Measurements from ENCODE around the gene NECAB2.
"Not testable (repeated sequence)": the region's sequence is repeated elsewhere in the genome, so short reads cannot be mapped to it uniquely, and the experiment has no call there.

The NECAB2 gene

DNA sequence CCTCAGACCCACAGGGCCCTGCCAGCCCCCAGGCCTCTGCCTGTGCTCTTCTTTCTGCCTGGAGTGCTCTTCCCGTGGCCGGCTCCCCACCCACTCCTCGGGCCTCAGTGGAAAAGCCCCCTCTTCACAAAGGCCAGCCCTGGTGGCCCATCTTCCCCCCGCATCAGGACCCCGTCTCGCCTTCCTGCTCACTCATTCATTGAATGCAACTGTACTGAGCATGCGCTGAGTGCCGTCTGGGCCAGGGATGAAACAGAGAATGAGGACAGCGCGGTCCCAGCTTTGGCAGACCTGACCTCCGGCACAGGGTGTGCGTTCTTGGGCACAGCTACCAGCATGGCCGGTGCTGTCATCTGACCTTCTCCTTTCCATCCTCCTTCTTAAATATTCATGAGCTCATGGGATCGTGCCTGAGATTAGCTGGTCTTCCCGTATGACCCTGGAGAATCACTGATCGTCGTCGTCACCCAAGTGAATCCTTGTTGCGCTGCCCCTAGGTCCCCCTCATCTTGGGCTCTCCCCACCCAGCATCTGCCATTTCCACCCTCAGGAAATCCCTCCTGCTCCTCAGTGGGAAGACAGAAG lies 31.4 kb upstream of the NECAB2 start:
- DNase-seq, result no peak

DNA sequence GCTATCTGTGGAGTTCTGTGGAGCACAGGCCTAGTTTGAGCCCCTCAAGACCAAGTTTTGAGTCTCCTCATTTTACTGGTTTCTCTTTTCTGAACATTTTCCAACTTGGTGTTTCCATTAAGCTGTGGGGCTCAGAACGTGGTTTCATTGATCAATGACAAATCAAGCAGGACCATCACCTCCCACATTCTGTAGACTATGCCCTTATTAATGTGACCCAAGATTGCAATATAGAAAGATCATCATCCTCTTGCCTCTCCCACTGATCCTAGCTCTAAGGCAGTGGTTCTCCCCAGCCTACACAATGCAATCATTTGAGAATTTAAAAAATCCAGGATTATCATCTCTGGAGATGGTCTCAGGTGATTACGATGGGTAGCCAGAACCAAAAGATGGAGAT lies 30.8 kb upstream of the NECAB2 start:
- no peak for DNase-seq

DNA sequence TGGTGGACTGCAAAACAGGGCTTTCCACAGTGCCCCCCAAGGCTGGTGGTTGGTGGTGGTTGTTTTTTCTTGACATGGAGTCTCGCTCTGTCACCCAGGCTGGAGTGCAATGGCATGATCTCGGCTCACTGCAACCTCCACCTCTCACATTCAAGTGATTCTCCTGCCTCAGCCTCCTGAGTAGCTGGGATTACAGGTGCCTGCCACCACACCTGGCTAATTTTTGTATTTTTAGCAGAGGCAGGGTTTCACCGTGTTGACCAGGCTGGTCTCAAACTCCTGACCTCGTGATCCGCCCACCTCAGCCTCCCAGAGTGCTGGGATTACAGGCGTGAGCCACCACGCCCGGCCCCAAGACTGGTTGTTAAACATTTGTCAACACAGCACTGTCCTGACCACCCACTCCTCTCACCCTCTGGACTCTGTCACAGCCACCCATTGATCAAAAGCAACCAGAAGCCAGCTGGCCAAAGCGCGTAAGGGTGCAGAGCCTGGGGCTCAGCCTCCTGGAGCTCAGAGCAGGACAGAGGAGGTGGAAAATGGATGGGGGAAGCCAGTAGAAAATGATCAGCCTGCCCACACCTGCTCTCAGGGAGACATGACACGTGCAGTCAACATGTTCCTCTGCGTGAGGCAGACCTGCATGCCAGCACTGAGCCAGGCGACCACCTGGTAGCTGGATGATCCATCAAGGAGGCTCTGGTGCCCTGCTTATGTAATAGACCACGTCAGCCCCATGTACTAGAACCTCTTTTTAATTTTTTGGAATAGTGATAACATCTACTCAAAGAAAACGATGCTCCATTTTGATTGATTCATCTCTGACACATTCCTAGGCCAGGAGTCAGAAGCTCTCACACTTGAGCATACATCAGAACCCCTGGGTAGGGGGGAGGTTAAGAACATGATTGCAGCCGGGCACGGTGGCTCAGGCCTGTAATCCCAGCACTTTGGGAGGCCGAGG lies 29.8 kb upstream of the NECAB2 start:
- no peak for DNase-seq

DNA sequence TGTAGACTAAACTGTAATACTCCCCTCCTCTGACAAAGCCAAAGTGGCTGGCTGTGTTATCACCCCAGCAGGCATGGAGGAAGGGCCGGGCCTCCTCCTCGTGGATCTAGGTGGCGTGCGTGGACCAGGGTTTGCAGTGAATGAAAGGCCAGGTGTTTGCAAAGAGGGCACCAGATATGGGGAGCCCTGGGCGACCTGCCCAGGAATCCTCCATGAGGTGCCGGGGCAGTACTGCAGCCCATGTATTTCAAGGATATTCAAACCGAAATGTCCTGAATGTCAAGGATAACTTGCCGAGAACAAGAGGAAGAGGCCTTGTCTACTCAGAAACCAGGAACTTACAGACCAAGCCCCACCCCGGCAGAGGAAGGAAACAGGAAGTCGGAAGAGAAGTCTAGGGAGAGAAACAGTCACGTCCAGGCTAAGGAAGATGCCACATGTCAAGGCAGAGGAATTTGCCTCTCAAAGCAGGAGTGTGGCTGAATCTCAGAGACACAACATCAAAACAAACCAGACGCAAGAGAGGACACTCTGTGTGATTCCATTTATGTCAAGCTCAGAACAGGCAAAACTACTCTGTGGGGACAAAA lies 28.7 kb upstream of the NECAB2 start:
- DNase-seq, result no peak

DNA sequence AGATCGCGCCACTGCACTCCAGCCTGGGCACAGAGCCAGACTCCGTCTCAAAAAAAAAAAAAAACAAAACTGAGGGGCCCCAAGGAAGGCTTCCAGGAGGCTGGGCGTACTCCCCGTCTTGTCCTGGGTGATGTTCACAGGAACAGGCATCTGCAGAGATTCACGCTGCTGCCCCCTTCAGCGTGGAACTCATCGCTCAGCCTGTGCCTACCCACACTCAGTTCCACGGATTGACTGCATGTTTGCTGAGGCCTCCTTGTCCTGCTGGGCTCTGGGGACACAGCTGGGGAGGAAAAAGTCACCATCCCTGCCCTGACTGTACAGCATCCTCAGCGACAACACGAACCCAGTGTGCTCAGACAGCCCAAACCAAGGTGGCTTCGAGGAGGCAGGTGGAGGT lies 27.9 kb upstream of the NECAB2 start:
- no peak for DNase-seq

DNA sequence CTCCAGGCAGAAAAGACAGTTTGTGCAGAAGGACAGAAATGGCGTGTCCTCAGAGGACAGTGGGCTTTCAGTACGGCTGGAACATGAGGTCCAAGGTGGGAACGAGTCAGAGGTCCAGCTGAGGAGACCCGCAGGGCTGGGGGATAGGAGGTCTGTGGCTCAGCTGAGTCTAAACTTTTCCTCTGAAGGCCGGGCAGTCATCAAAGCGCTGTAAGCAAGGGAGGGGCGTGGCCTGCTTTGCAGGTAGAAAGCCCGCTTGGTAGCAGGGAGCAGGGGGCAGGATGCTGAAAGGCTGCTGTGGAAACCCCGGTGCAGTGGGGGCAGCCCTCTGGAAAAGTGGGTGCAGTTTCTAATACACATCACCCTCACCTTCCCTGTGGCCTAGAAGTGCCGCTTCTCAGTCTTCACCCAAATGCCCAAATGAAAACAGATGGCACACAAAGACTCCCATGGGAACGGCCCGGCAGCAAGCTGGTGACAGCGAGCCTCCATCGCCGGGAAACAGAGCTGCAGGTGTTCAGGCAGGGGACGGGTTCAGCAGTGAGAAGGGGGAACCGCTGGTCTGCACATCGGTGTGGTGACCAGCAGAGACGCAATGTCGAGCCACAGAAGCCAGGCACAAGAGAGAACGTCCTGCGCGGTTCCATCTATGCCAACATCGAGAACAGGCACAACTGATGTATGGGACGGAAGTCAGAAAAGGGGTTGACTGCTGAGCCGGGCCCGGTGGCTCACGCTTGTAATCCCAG lies 27.2 kb upstream of the NECAB2 start:
- DNase-seq, result no peak

DNA sequence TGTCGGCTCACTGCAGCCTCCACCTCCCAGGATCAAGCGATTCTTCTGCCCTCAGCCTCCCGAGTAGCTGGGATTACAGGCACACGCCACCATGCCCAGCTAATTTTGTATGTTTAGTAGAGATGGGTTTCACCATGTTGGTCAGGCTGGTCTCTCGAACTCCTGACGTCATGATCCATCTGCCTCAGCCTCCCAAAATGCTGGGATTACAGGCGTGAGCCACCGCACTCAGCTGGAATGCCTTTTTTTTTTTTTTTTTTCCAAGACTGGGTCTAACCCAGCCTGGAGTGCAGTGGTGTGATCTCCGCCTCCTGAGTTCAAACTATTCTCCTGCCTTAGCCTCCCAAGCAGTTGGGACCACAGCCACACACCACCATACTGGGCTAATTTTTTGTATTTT lies 26.5 kb upstream of the NECAB2 start:
- not testable (repeated sequence) for DNase-seq

DNA sequence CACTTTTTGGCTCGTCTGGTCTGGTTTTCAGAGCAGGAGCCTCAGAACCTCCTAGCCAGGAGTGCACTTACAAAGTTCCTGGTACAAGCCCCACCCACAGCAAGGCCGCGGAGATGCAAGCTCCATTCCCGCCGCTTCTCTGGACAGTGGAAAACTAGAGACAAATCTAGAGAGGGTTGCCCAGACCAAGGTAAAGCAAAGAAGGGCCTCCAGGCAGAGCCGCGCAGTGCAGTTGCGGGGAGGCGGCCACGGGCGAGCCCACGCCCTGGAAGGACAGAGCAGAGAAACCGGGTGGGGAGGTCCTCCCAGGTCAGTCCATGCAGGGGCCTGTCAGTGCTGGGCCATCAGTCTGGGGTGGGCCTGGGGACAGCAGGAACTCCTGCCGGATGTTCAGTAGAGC lies 26.0 kb upstream of the NECAB2 start:
- no peak for DNase-seq

DNA sequence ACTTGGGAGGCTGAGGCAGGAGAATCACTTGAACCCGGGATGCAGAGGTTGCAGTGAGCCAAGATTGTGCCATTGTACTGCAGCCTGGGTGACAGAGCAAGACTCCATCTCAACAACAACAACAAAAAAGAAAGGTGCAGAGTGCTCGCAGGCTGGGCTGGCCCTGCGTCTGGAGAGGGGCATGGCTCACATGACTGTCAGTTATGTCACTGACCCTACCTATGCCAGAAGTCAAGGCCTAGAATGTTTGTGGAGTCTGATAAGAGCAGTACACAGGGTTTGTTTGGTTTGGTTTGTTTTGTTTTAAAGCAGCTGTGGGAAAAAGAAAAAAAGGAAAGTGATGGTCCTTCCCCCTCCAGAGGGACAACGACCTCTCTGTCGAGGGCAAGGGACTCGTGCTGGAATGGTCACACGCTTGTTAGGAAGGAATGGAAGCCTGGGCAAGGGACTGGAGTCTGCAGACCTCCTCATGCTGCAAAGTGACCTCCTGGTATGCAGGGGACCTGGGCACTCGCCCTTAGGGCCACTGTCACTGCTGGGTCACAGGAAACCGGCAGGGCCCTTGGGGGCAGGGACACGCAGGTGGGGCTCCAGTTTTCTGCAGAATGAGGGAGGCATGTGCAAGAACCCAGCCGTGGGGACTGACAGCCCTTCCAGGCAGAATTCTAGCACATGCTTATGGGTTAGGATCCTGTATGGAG lies 25.1 kb upstream of the NECAB2 start:
- DNase-seq, result no peak

DNA sequence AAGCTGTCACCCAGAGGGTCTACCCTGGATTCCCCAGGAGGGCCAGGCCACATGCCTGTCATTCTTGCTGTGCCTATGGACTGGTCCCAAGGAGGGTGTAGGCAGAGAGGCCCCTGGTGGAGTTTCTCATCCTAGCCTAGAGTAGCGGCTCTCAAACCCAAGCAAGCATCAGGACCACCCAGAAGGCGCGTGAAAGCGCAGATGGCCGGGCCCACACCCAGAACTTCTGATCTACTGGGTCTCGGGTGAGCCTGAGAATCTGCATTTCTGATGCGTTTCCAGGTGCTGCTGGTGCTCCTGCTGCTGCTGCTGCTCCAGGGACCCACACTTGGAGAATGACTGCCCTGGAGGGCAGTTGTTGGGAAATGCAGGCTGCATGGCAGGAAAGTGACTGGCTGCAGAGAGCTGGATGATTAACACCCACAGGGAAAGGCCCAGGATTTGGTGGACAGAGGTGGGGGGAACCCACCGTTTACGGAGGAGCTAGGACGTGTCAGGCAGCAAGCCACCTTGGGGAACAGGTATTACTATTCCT lies 24.5 kb upstream of the NECAB2 start:
- no peak for DNase-seq

DNA sequence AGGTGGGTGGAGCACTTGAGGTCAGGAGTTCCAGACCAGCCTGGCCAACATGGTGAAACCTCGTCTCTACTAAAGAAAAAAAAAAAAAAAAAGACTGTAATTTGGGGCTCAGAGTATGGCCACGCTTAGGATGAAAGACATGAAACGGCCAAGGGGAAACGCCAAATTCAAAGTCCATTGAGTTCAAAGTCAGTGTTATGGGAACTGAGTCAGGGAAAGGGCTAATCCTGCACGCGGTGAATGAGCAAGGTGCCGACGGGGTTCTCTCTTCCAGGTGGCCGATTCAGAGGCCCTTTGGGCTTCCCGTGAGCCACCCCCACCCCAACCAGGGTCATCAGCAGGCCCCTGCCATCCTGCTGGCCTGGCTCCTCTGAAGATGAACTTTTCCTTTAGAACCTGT lies 22.5 kb upstream of the NECAB2 start:
- DNase-seq, result no peak

DNA sequence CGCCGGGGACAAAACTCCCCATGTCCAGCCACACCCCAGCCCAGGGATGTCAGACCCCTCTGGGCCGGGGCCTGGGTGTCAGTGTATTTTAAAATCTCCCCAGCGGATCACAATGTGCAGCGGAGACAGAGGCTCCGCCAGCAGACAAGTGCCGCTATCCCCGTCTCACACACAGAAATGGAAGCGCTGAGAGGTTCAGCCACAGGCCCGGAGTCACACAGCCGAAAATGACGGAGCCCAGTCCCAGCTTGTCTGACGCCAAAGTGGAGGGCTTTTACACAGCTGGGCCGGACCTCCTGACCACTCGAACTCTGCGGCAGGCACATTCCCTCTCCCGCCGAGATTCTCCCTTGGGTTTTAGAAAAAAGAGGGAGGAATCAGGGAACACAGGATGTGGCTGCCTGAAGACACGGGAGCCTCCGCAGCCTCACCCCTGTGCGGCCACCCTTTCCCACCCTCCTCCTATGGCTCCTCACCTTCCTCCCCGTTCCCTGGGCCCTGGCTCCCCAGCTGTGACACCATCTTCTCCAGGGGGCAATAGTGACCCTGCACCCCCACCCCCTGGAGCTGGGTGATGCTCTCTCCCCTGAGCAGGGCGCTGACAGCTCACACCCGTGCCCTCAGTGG lies 21.8 kb upstream of the NECAB2 start:
- no peak for DNase-seq

DNA sequence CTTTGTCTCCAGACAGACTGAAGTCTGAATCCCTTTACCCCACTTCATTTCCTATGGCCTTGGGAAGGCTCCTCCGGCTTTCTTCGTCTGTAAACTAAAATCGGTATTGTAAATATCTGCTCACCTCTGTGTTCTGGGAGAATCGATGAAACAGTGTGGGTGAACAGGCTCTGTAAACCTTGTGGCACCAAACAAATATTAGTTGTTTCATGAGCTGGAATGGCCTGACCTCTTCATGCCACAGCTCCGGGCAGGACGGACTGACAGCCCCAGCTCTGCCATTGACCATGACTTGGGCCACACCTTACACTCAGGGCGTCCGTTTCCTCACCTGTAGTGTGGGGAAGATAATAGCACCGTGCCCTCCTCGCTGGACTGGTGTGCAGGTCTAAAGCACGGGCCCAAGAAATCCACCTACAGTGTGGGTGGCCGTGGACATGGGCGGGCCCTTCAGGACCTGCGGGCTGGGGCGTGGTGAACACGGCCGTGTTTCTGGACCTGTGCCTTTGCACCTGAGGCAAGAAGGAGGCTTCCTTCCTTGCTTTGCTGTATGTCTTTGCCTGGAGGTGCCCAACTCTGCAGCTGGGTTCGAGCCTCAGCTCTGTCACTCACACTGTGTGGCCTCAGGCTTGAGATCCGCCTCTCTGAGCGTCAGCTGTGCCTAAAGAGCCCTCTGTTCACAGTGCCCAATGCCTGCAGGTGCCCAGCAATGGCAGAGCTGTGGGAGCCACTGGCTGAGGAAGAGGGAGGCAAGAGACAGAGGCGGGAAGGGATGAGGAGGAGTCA lies 21.1 kb upstream of the NECAB2 start:
- DNase-seq, result no peak

DNA sequence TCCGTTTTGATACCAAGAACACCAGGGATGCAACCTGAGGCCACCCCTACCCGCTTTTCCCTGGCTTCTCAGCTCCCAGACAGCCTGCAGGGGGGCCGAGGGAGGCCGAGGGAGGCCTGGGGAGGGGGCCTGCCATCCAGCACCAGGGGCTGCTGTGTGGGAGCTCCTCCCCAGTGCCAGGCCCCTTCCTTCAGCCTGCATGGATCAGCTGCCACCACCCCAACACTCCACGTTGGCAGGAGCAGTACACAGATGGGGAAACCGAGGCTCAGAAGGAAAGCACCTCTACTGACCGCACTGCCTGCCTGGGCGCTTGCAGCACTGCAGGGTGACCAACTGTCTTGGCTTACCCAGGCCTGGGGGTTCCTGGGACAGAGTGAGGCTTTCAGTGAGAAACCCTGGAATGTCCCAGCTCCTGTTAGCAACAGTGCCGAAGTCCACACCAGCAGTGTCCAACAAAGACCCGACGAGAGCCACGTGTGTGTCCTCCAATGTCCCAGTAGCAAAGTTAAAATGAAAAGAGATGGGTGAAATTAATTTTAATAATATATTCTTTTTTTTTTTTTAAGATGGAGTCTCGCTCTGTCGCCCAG lies 20.3 kb upstream of the NECAB2 start:
- DNase-seq, result no peak

DNA sequence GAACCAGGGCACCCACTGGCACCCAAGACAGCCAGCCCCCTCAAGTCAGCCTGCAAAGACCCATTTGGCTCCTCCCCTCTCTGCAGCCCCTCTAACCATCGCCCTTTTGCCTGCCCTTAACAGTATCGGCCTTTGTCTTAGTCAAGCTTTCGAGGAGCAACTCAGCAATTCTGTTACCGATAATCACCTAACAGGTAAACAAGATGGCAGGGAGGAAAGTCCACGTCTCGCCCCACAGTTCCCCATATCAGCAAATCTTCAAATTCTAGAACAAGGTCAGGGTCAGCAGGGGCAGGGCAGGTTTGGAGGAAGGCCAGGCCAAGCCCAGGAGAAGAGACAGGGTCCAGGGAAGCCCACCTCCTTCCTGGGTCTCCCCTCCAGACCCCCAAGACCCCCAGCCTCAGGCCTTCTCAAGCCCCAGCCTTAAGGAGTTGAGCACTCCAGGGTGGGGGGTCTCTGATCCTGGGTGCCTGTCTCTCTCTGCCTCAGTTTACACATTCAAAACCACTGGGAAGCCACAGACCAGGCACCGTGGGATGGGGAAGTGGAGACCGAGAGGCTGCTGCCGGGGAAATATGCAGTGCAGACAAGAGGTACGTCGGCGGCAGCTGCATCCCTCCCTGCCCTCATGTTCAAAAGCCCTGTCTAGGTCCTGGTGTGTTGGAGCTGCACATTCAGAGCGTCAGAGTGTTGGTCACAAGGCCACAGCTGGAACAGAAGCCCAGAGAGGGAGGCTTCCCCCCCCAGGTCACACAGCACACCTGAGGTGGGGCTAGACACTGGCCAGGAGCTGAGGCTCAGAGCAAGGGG lies 18.9 kb upstream of the NECAB2 start:
- no peak for DNase-seq

DNA sequence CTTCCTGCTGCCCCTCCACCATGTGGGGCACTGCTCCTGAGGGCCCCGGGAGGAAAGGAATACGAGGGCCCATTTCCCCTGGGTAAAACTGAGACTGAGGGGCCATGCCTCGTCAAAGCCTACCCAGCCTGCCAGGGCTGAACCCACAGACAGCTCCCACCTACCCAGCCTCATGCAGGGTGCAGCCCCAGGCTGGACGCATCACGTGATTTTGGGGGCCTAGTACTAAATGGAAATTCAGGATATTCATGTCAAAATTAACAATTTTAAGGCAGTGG lies 18.4 kb upstream of the NECAB2 start:
- no peak for DNase-seq

DNA sequence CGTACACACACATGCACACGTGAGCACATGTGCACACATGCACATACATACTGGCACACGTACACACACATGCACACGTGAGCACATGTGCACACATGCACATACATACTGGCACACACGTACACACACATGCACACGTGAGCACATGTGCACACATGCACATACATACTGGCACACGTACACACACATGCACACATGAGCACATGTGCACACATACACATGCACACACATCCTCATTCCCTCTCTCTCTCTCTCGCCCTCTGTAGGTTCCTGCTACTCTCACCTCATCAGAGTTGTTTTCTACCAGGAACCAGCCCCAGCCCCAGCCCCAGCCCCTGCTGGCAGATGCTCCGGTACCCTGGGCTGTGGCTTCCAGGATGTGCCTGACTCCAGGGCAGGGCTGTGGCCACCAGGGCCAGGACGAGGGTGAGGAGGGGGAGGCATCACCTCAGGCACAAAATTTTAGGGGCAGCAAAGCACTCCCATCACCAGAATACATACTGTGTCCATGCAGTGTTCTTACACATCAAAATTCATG lies 17.1 kb upstream of the NECAB2 start:
- not testable (repeated sequence) for DNase-seq

DNA sequence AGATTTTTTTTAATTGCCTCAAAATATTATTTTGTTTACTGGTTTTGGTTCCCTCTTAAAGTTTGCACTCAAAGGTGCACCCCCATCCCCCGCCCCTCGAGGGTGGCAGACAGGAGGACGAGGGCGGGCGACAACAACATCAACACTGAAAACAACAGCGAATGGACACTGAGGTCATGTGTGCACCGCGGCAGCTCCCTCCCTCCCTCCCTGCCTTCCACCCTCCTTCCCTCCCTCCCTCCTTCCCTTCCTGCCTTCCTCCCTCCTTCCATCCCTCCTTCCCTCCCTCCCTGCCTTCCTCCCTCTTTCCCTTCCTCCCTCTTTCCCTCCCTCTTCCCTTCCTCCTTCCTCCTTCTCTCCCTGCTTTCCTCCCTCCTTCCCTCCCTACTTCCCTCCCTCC lies 16.5 kb upstream of the NECAB2 start:
- no peak for DNase-seq

DNA sequence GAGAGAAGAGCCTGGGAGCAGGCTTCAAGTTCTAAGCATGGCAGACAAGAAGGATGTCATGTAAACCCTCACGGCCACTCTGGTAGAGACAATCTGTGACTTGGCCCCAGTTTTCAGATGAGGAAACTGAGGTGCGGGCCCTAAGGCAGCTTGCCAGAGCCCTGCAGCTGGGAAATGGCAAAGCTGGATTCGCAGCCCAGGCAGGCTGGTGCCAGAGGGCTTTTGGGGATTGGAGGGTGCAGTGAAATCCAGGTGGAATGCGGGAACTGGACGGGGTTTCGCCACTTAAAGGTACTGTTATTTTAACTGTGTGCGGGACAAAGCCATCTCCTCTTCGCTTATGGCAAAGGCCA lies 15.5 kb upstream of the NECAB2 start:
- no peak for DNase-seq
